HL-60/S4 treated with phorbol 12-myristate 13-acetate at 8.2 ng/mL for 4 days and 3 days (cell line): ENCODE measurements around the gene RBM47.
"Not testable (repeated sequence)": the region's sequence is repeated elsewhere in the genome, so short reads cannot be mapped to it uniquely, and the experiment has no call there.

ENCODE experiments used
- in situ Hi-C: fragments of 300-500 bp; cut with MboI; formaldehyde crosslinking; loops from 2 replicates; pipeline ENCODE4 v1.15.0; 2022; ENCODE audit warnings: low sequenced_read_pairs

Gene RBM47

GRCh38 chr4:40564815-40565483 is 64.7 kb downstream of the RBM47 start:
- in situ Hi-C loops, result no loop called here

- in situ Hi-C loops, result no loop called here
Observed at GRCh38 chr4:40564004-40564403, 65.7 kb downstream of the RBM47 start.

- in situ Hi-C loops, result no loop called here
Observed at GRCh38 chr4:40563401-40563800, 66.3 kb downstream of the RBM47 start.

- in situ Hi-C loops, result no loop called here
Observed at GRCh38 chr4:40562681-40563080, 67.0 kb downstream of the RBM47 start.

GRCh38 chr4:40562208-40562607 is 67.5 kb downstream of the RBM47 start:
- in situ Hi-C loops, result no loop called here

GRCh38 chr4:40561543-40562177 is 68.0 kb downstream of the RBM47 start:
- in situ Hi-C loops, result not testable (repeated sequence)

GRCh38 chr4:40559585-40560465 is 69.8 kb downstream of the RBM47 start:
- in situ Hi-C loops, result no loop called here

GRCh38 chr4:40557736-40558135 is 71.9 kb downstream of the RBM47 start:
- in situ Hi-C loops, result no loop called here

- in situ Hi-C loops, result no loop called here
Observed at GRCh38 chr4:40555176-40555900, 74.3 kb downstream of the RBM47 start.

GRCh38 chr4:40554641-40555040 is 75.0 kb downstream of the RBM47 start:
- in situ Hi-C loops, result not testable (repeated sequence)

- in situ Hi-C loops, result no loop called here
Observed at GRCh38 chr4:40553995-40554394, 75.7 kb downstream of the RBM47 start.

- in situ Hi-C loops, result no loop called here
Observed at GRCh38 chr4:40552536-40552935, 77.1 kb downstream of the RBM47 start.

GRCh38 chr4:40551568-40552136 is 78.0 kb downstream of the RBM47 start:
- in situ Hi-C loops, result not testable (repeated sequence)

- in situ Hi-C loops, result no loop called here
Observed at GRCh38 chr4:40550948-40551462, 78.7 kb downstream of the RBM47 start.

- in situ Hi-C loops, result no loop called here
Observed at GRCh38 chr4:40550196-40550595, 79.5 kb downstream of the RBM47 start.

GRCh38 chr4:40548256-40548655 is 81.4 kb downstream of the RBM47 start:
- in situ Hi-C loops, result no loop called here

GRCh38 chr4:40547789-40548132 is 81.9 kb downstream of the RBM47 start:
- in situ Hi-C loops, result no loop called here

GRCh38 chr4:40546969-40547788 is 82.5 kb downstream of the RBM47 start:
- in situ Hi-C loops, result no loop called here

- in situ Hi-C loops, result no loop called here
Observed at GRCh38 chr4:40546506-40546905, 83.2 kb downstream of the RBM47 start.

- in situ Hi-C loops, result not testable (repeated sequence)
Observed at GRCh38 chr4:40545487-40545886, 84.2 kb downstream of the RBM47 start.
